Measurements from ENCODE around the gene TRAPPC12. TPM values are rescaled to one million over a fixed set of nuclear protein-coding genes. Genes with fewer than 3 reads are reported as not detected.

TRAPPC12 gene
- total RNA-seq, 4 donors from 2014 or later, result 41.3 to 83.6 (median 52.0) TPM

GRCh38 chr2:3492951-3493614 is 113.6 kb downstream of the TRAPPC12 start:
- TF ChIP-seq CTCF (IDR thresholded peaks at IDR 0.05; ENCODE audit: low read depth), result no peak

- no peak for TF ChIP-seq CTCF (IDR thresholded peaks at IDR 0.05; ENCODE audit: low read depth)
Measured at GRCh38 chr2:3493615-3494007, 114.1 kb downstream of the TRAPPC12 start.

- TF ChIP-seq CTCF (IDR thresholded peaks at IDR 0.05; ENCODE audit: low read depth), result no peak
Measured at GRCh38 chr2:3494984-3495666, 115.6 kb downstream of the TRAPPC12 start.

GRCh38 chr2:3498783-3499394 is 119.4 kb downstream of the TRAPPC12 start:
- no peak for TF ChIP-seq CTCF (IDR thresholded peaks at IDR 0.05; ENCODE audit: low read depth)

- TF ChIP-seq CTCF (IDR thresholded peaks at IDR 0.05; ENCODE audit: low read depth), result no peak
Measured at GRCh38 chr2:3500326-3500899, 120.9 kb downstream of the TRAPPC12 start.

- no peak for TF ChIP-seq CTCF (IDR thresholded peaks at IDR 0.05; ENCODE audit: low read depth)
Measured at GRCh38 chr2:3503046-3503445, 123.6 kb downstream of the TRAPPC12 start.

- TF ChIP-seq CTCF (IDR thresholded peaks at IDR 0.05; ENCODE audit: low read depth), result no peak
Measured at GRCh38 chr2:3503483-3503882, 124.0 kb downstream of the TRAPPC12 start.

All from subcutaneous adipose tissue (tissue), 4 donors.